SH-SY5Y (cell line): ENCODE measurements around the gene RNU5B-1.

Source experiments
- GATA2 ChIP-seq: IDR thresholded peaks from 2 replicates; pipeline ENCODE4 v1.6.1; 2011; ENCODE audit warnings: mild to moderate bottlenecking, low read depth, low read length
- GATA3 ChIP-seq: IDR thresholded peaks from 2 replicates; pipeline ENCODE4 v1.6.1; 2011; ENCODE audit warnings: low read depth, mild to moderate bottlenecking, low read length, moderate library complexity

- no peak for TF ChIP-seq GATA2
- no peak for TF ChIP-seq GATA3
These were observed 43.5 kb upstream of the RNU5B-1 start for GRCh38 chr15:65260968-65261367.
